GM12873 (cell line): ENCODE results near the gene NTRK3.

Experiments used
- CTCF ChIP-seq: IDR thresholded peaks from 2 replicates; pipeline ENCODE4 v1.5.1; 2012; ENCODE audit warnings: low read depth, mild to moderate bottlenecking, moderate library complexity, low read length, control low read depth; ENCODE audit not compliant: insufficient read depth; ENCODE audit errors: missing control alignments

NTRK3 gene

GRCh38 chr15:87887177-87887576 lies 369.4 kb downstream of the NTRK3 start:
- no peak for TF ChIP-seq CTCF

GRCh38 chr15:87881026-87881425 lies 375.5 kb downstream of the NTRK3 start:
- no peak for TF ChIP-seq CTCF

- TF ChIP-seq CTCF = no peak
Measured at GRCh38 chr15:87877822-87878542, 378.6 kb downstream of the NTRK3 start.

- TF ChIP-seq CTCF = no peak
Measured at GRCh38 chr15:87877114-87877810, 379.3 kb downstream of the NTRK3 start.

- TF ChIP-seq CTCF = no peak
Measured at GRCh38 chr15:87874896-87875711, 381.4 kb downstream of the NTRK3 start.

- TF ChIP-seq CTCF = no peak
Measured at GRCh38 chr15:87873516-87873915, 383.0 kb downstream of the NTRK3 start.
